ENCODE data around the gene SCFD1.

DNA sequence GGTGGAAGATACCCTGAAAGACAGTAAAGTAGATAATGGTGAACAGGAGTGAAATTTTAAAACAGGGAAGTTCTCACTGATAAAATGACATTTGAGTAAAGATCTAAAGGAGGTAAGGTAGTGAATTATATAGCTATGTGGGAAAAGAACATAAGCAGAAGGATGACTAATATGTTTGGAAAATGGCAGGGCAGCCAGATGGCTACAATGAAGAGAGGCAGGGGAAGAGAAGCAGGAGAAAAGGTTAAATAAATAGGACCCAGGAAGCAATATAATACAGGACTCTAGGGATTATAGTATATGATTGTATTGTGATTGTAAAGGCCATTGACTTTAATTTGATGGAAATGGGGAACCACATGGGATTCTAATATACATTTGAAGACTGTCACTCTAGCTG is 33.0 kb downstream of the SCFD1 start:
- no peak for TF ChIP-seq GATA2 (IDR thresholded peaks at IDR 0.05; ENCODE audit: low read depth, low read length)
- no peak for TF ChIP-seq GATA3 (IDR thresholded peaks at IDR 0.05; ENCODE audit: low read depth, low read length)

Data from SH-SY5Y (cell line).